ENCODE results near the gene POLK.
A peak's percentile ranks its signal among the peaks of the same experiment; 100 is the strongest.
"Not testable (repeated sequence)": the region's sequence is repeated elsewhere in the genome, so short reads cannot be mapped to it uniquely, and the experiment has no call there.

The POLK gene

DNA sequence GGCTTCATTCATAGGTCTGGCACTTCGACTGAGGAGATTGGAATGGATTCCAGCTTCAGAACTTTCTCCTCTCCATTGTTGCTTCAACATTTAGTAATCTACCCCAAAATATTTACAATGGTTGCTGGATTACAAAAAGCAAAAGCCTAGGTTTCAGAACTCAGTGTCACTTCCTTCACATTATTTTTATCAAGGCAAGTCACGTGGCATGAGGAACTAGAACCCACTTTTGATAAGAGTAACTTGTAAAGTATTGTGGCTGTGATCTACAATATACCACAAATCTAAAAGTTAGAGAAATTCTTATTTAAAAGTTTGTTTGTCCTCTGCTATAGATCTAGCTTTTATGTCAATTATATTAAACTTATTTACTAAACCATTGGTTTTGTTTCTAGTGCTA is 59.9 kb downstream of the POLK start:
- TF ChIP-seq, protein P1, sequence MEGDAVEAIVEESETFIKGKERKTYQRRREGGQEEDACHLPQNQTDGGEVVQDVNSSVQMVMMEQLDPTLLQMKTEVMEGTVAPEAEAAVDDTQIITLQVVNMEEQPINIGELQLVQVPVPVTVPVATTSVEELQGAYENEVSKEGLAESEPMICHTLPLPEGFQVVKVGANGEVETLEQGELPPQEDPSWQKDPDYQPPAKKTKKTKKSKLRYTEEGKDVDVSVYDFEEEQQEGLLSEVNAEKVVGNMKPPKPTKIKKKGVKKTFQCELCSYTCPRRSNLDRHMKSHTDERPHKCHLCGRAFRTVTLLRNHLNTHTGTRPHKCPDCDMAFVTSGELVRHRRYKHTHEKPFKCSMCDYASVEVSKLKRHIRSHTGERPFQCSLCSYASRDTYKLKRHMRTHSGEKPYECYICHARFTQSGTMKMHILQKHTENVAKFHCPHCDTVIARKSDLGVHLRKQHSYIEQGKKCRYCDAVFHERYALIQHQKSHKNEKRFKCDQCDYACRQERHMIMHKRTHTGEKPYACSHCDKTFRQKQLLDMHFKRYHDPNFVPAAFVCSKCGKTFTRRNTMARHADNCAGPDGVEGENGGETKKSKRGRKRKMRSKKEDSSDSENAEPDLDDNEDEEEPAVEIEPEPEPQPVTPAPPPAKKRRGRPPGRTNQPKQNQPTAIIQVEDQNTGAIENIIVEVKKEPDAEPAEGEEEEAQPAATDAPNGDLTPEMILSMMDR (IDR thresholded peaks at IDR 0.05; ENCODE audit: insufficient read depth, low read length, poor library complexity, severe bottlenecking), result no peak
- peak; percentile 46 for DNase-seq (ENCODE audit: extremely low read depth, insufficient read length)
- H3K4me3 ChIP-seq (replicated peaks; ENCODE audit: low read depth, low read length), result no peak overlapping the region
- H3K27me3 ChIP-seq (replicated peaks; ENCODE audit: control insufficient read depth, insufficient read depth, low read length), result no peaks in the 10 kb centered on the region
- H3K36me3 ChIP-seq (ENCODE audit: control insufficient read depth, insufficient read depth, low read length), result no peaks in the 10 kb centered on the region; the same call in 1 of the 2 replicates

- TF ChIP-seq, protein P1 (IDR thresholded peaks at IDR 0.05; ENCODE audit: insufficient read depth, low read length, poor library complexity, severe bottlenecking), result no peak
- Histone ChIP-seq H3K36me3 (ENCODE audit: control insufficient read depth, insufficient read depth, low read length) (no peaks in the 10 kb centered on the region; the same call in 1 of the 2 replicates), H3K4me3 (replicated peaks; ENCODE audit: low read depth, low read length) (peak overlapping the region; percentile 32), H3K27me3 (replicated peaks; ENCODE audit: control insufficient read depth, insufficient read depth, low read length) (no peaks in the 10 kb centered on the region)
- peak; percentile 59 for DNase-seq (ENCODE audit: extremely low read depth, insufficient read length)
These were observed 63.1 kb downstream of the POLK start for GRCh38 chr5:75574791-75575190.

- H3K27me3 ChIP-seq (replicated peaks; ENCODE audit: control insufficient read depth, insufficient read depth, low read length); H3K4me3 ChIP-seq (replicated peaks; ENCODE audit: low read depth, low read length); DNase-seq (ENCODE audit: extremely low read depth, insufficient read length); H3K36me3 ChIP-seq (ENCODE audit: control insufficient read depth, insufficient read depth, low read length): not testable (repeated sequence)
These were observed 66.6 kb downstream of the POLK start for GRCh38 chr5:75578280-75578679.

GRCh38 chr5:75584641-75585040 is 73.0 kb downstream of the POLK start:
- no peak for DNase-seq (ENCODE audit: extremely low read depth, insufficient read length)
- TF ChIP-seq, protein P1 (IDR thresholded peaks at IDR 0.05; ENCODE audit: insufficient read depth, low read length, poor library complexity, severe bottlenecking), result peak; percentile 20
- Histone ChIP-seq H3K27me3 (replicated peaks; ENCODE audit: control insufficient read depth, insufficient read depth, low read length) (no peaks in the 10 kb centered on the region), H3K4me3 (replicated peaks; ENCODE audit: low read depth, low read length) (no peak overlapping the region), H3K36me3 (ENCODE audit: control insufficient read depth, insufficient read depth, low read length) (peaks cover 2% of the 10 kb centered on the region)

DNA sequence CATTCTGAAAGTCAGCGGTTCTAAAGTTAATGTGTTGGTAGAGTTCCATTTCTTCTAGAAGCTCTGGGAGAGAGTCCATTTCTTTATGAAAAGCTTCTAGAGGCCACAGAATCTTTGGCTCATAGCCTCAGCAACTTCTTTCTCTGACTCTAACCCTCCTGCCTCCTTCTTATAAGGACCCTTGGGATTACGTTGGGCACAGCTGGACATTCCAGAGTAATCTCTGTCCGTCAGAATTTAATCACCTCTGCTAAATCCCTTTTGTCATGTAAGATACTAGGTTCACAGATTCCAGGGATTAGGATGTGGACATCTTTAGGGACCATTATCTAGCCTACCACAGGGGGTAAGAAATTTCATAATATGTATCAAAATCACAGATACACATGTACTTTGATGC is 77.0 kb downstream of the POLK start:
- no peak overlapping the region for H3K4me3 ChIP-seq (replicated peaks; ENCODE audit: low read depth, low read length)
- no peak for DNase-seq (ENCODE audit: extremely low read depth, insufficient read length)
- H3K27me3 ChIP-seq (replicated peaks; ENCODE audit: control insufficient read depth, insufficient read depth, low read length), result no peaks in the 10 kb centered on the region
- TF ChIP-seq, protein P1 (IDR thresholded peaks at IDR 0.05; ENCODE audit: insufficient read depth, low read length, poor library complexity, severe bottlenecking), result no peak
- H3K36me3 ChIP-seq (ENCODE audit: control insufficient read depth, insufficient read depth, low read length), result peaks cover 2% of the 10 kb centered on the region

GRCh38 chr5:75600535-75600934 is 88.8 kb downstream of the POLK start:
- H3K27me3 ChIP-seq (replicated peaks; ENCODE audit: control insufficient read depth, insufficient read depth, low read length), result no peaks in the 10 kb centered on the region
- no peak overlapping the region for H3K4me3 ChIP-seq (replicated peaks; ENCODE audit: low read depth, low read length)
- peaks cover 6% of the 10 kb centered on the region for H3K36me3 ChIP-seq (ENCODE audit: control insufficient read depth, insufficient read depth, low read length)
- TF ChIP-seq, protein P1 (IDR thresholded peaks at IDR 0.05; ENCODE audit: insufficient read depth, low read length, poor library complexity, severe bottlenecking), result no peak
- no peak for DNase-seq (ENCODE audit: extremely low read depth, insufficient read length)
